GM18502 (cell line): ENCODE data around the gene DVL3.
"Not testable (repeated sequence)": the region's sequence is repeated elsewhere in the genome, so short reads cannot be mapped to it uniquely, and the experiment has no call there.

Experiments
- ATAC-seq: cut with Tn5 transposase; IDR thresholded peaks from one replicate; pipeline ENCODE4 v1.9.1; 2021; ENCODE audit warnings: mild to moderate bottlenecking; ENCODE audit not compliant: unreplicated experiment, poor library complexity

The DVL3 gene

GRCh38 chr3:184154885-184155643, at the start of gene DVL3:
Gene DVL3, plus strand, starts transcription at chr3:184155377. Its CDS starts 259 bp downstream, at chr3:184155636.
- ATAC-seq, result peak; percentile 76

- ATAC-seq, result no peak
Measured at GRCh38 chr3:184110316-184110725, 44.9 kb upstream of the DVL3 start.

- no peak for ATAC-seq
Measured at GRCh38 chr3:184116017-184116416, 39.2 kb upstream of the DVL3 start.

DNA sequence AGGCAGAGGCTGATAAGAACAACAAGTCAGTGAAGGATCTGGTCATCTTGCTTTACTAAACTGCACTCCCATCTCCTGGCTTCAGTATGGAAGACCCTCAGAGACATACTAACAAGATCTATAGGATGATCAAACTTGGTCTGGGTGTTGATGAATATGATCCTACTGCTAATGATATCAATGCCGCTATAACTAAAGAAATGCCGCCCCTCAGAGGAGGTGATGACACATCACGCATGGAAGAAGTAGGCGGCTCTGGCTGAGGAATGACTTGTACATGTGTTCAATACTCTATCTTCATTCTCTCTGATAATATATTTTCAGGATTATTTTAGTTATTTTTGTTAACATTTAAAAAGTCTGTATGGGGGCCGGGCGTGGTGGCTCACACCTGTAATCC, 37.5 kb upstream of the DVL3 start:
- ATAC-seq, result no peak

DNA sequence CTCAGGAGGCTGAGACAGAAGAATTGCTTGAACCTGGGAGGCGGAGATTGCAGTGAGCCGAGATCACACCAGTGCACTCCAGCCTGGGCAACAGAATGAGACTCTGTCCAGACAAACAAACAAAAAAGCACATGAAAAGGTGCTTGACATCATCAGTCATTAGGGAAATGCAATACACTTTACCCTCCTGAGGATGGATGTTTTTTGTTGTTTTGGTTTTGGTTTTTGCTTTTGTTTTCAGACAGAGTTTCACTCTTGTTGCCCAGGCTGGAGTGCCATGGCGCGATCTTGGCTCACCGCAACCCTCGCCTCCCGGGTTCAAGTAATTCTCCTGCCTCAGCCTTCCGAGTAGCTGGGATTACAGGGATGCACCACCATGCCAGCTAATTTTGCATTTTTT, 34.1 kb upstream of the DVL3 start:
- not testable (repeated sequence) for ATAC-seq

- ATAC-seq, result no peak
Measured at GRCh38 chr3:184126006-184126405, 29.2 kb upstream of the DVL3 start.

- no peak for ATAC-seq
Measured at GRCh38 chr3:184129012-184129411, 26.2 kb upstream of the DVL3 start.

- no peak for ATAC-seq
Measured at GRCh38 chr3:184132945-184133344, 22.2 kb upstream of the DVL3 start.

DNA sequence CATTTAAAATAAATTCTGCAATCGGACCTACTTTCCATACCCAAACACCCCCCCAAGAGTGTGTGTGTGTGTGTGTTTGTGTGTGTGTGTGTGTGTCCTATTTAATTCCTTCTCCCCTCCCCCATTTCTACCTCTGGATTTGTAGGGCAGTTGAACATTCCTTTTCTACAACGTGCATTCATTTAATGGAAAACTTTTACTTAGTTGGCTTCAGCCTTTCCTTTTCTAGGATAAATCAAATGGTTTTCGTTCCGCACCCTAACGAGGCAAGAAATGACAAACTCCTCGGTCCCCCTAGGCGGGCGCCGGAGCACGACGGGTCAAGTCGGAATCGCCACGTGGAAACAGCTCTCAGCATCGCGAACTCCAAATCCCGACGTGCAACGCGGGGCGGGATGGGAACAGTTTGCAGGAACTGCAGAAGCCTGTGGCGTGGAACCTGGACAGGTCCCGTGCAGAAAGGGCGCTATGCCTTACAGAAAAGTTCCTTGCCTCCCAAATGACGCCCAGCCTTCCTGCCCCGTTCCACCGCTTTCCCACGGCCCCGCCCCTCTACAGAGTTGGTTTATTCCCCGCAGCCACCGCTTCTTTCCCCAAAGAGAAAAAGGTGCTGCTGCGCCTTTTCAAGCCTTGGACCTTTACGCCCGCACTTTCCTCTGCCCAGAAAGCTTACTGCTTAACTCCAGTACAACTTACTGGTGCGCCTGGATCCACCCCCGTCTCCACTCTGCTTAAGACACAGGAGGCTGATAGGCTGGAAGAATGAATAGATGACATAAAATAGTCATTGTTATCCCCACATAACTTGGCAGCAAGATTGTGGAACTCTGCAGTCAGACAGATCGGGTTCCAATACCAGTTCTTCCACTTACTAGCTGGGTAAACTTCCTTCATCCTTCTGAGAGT, 21.1 kb upstream of the DVL3 start:
- ATAC-seq, result peak; percentile 10

GRCh38 chr3:184134746-184135148, 20.4 kb upstream of the DVL3 start:
- peak; percentile 18 for ATAC-seq

DNA sequence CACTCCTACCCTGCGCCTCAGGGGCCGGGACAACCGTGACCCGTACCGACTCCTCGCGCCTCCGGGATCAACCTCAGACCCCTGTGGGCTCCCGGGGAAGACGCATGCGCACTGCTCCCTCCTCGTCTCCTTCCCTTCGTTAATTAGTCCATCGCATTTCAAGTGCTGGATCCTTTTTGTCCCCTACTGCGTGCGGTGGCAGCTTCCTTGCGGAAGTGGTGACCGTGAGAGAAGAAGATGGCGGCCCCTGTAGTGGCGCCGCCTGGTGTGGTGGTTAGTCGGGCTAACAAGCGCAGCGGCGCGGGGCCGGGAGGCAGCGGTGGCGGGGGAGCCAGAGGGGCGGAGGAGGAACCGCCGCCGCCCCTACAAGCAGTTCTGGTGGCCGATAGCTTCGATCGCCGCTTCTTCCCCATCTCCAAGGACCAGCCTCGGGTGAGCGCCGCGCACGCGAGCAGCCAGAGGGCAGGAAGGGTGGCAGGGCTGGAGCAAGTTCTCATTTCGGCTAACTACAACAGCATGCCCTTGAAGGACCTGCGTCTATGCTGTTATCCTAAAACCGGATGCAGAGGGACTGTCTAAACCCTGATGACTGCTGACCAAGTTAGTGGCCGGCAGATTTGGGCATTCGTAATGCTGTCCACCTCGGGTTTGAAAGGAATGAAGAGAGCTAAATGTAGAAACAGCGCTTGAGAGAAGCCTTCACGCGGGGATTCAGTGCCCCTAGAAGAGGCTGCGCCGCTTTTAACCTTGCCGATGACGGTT, 19.8 kb upstream of the DVL3 start, which contains the start of gene EIF2B5:
Gene EIF2B5, plus strand, starts transcription at position 210 of the 762 bp plus-strand sequence. Its CDS starts 28 bp downstream, at position 238.
- ATAC-seq, result peak; percentile 88

GRCh38 chr3:184135911-184136260, 19.3 kb upstream of the DVL3 start:
- no peak for ATAC-seq

DNA sequence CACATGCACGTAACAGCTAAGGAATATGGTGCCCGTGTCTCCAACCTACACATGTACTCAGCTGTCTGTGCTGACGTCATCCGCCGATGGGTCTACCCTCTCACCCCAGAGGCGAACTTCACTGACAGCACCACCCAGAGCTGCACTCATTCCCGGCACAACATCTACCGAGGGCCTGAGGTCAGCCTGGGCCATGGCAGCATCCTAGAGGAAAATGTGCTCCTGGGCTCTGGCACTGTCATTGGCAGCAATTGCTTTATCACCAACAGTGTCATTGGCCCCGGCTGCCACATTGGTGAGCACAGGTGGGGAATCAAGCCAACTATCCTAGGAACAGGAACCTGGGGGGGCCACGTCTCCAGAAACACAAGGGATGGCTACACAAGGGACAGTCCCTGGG, 14.7 kb upstream of the DVL3 start:
- no peak for ATAC-seq

DNA sequence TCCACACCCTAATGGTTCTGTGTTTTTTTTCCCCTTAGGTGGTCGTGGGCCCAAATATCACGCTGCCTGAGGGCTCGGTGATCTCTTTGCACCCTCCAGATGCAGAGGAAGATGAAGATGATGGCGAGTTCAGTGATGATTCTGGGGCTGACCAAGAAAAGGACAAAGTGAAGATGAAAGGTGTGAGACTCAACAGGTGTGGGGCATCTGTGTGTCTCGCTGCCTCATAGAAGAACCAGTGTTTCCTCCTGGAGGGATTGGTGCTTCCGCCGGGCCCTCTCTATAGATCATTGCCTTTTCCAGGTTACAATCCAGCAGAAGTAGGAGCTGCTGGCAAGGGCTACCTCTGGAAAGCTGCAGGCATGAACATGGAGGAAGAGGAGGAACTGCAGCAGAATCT, 13.0 kb upstream of the DVL3 start:
- no peak for ATAC-seq

- ATAC-seq, result no peak
Measured at GRCh38 chr3:184143327-184143726, 11.8 kb upstream of the DVL3 start.

DNA sequence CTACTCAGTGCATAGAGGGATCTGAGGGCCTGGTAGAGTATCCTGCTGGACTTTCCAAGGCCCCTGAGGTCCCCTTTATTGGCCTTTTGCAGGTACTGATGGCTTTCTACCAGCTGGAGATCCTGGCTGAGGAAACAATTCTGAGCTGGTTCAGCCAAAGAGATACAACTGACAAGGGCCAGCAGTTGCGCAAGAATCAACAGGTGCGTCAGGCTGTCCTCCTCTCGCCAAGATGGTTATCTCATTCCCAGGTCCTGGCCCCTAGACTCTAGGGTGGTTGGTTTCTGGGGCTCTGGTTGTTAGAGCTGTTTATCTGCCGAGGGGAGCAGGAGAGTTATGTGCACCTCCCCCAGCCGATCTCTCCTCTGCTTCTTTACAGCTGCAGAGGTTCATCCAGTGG, 10.7 kb upstream of the DVL3 start:
- ATAC-seq, result no peak

- ATAC-seq, result no peak
Measured at GRCh38 chr3:184145111-184145524, 10.1 kb upstream of the DVL3 start.

DNA sequence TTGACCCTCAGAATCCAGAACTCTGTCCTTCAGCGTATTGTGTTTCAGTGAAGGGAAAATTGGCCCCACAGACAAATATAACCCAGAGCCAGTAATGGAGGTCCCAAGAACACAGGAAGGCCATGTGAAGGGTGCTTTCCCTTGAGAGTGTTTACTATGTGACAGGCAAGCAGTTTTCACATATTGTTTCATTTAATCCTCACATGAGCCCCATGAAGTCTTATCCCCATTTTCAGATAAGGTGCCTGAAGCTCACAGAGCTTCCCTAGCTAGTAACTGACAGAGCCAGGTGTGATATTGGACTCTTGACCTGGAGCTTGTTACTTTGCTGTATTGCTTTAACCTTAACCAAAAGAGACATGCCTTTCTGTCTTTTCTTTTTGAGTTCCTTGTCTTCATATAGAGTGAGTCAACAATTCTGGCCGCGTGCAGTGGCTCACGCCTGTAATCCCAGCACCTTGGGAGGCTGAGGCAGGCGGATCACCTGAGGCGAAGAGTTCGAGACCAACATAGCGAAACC, 9.4 kb upstream of the DVL3 start:
- ATAC-seq, result no peak

DNA sequence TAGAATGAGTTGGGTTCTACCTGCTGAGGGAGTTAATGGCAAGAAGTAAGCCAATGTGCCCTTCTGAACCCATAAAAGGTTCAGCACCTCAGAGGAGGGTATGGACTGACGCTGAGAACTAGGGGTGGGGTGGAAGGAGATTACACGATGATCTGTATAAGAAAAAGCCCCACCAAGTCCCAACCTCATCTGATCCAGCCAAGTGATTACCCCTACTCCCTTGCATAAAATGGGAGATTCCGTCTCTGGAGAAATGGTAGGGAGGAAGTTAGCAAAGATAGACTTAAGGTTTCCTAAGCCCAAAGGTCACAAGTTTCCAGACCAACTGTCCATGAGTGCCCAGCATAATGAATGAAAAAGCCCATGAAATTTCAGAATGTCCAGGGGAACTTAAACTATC, 7.1 kb upstream of the DVL3 start:
- no peak for ATAC-seq

DNA sequence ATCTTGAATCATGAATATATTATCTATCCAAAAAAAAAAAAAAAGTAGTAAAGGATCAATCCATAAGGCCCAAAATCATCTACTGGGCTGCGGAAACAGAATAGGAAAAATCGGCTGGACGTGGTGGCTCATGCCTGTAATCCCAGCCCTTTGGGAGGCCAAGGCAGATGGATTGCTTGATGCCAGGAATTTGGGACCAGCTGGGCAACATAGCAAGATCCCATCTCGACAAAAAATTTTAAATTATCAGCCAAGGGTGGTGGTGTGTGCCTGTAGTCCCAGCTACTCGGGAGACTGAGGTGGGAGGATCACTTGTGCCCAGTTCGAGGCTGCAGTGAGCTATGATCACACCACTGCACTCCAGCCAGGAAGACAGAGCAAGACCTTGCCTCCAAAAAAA, 6.1 kb upstream of the DVL3 start:
- ATAC-seq, result no peak
